GM19239 (cell line): Measurements from ENCODE around the gene IPO4.
"Not testable (repeated sequence)": the region's sequence is repeated elsewhere in the genome, so short reads cannot be mapped to it uniquely, and the experiment has no call there.

ENCODE experiments used
- DNase-seq: peaks from one replicate; pipeline ENCODE4 v3.0.0; 2011; ENCODE audit warnings: low spot score; ENCODE audit not compliant: insufficient read length
- FAIRE-seq: peaks from 2 replicates; lab custom pipeline; 2011; peaks lifted over from hg19 to GRCh38; lab: Jason Lieb, UNC

The IPO4 gene

DNA sequence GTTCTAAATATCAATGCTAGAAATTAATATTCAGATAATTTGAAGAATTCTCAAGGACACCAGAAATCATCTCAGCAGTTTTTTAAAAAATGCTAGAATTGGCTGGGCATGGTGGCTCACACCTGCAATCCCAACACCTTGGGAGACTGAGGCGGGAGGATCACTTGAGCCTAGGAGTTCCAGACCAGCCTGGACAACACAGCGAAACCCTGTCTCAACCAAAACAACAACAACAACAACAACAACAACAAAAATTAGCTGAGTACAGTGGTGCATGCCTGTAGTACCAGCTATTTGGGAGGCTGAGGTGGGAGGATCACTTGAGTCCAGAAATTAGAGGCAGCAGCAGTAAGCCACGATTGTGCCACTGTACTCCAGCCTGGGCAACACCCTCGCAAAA, 30.5 kb upstream of the IPO4 start:
- DNase-seq = no peak
- no peak for FAIRE-seq

DNA sequence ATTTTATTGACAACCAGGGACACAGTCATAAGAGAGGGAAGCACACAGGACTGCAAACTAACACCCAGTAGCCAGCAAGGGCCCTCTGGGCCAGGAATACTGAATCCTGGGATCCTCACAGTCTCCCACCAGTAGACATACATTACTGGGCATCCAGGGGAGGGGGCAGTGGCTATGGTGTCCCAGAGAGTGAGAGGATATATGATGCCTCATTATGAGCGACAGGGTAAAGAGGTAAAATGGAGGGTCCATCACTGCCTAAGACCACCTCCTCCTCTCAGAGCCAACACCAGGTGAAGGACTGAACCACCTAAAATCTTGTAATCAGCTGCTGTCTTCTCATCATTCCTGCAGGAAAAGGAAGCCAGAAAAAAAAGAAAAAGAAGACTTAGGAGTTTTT, 28.3 kb upstream of the IPO4 start:
- not testable (repeated sequence) for FAIRE-seq, DNase-seq

- DNase-seq = no peak
- no peak for FAIRE-seq
Measured at GRCh38 chr14:24216345-24216699, 27.7 kb upstream of the IPO4 start.

- DNase-seq = peak; percentile 84
- peak; percentile 95 for FAIRE-seq
Measured at GRCh38 chr14:24215495-24216344, 27.1 kb upstream of the IPO4 start, which contains the start of gene MDP1. Gene MDP1, minus strand, starts transcription at chr14:24216066. Its CDS starts 111 bp downstream, at chr14:24215955.

DNA sequence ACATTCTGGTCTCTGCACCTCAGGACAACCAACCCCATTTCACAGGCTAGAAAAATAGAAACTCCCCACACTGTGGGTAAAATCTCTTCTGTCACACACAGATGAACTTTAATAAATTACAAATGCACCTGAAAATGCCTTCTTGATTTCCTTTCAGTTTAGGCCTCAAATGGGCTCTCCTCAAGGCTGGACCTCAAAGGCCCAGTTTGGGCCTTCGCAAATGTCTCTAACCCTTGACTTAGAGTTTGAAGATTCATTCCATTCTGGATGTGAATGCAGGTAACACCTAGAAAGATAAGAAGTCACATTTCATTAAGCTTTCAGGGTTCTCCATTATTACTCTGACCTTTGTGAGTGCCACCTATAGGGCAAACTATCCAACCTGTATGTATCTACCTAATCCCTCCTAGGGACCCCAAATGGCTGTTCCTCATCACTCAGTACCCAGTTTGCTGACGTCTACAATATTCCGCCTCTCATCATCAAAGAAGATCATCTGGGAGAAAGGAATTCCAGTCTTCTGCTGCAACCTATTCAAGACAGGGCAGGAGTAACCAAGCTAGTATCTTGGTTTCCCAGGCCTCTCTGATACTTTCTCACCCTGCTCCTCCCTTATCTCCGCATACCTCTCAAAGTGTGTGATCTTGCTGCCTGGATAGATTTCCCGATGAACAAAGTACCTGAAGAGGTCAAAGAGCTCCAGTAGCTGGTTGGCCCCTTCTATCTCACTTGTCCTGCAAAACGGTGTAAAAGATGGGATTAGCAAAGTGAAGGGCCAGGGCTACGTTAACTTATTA, 25.4 kb upstream of the IPO4 start:
- no peak for FAIRE-seq

GRCh38 chr14:24212924-24213865, 24.6 kb upstream of the IPO4 start, which contains the start of gene CHMP4A:
Gene CHMP4A, minus strand, starts transcription at chr14:24213488. Its CDS starts 49 bp downstream, at chr14:24213439.
- peak; percentile 89 for DNase-seq
- peak; percentile 94 for FAIRE-seq

More for the DNA sequence above, 25.4 kb upstream of the IPO4 start:
- no peak for DNase-seq

DNA sequence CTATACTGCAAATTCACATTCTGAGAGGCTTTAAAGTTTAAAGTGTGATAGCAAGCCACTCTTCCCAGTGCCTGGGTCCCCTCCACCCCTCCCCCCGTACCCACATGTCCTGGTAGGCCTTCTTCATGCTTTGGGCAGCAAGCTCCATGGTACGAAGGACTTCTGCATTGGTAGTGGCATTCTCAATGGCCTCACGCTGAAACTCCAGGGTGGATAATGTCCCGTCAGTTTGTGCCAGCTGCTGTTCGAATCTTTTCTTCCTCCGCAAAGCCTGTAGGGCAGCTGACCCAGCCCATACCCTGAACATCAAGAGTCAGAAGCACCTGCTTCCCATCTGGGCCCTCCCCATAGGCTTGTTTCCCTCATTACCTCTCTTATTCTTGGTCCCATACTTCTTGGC, 22.7 kb upstream of the IPO4 start:
- FAIRE-seq (no peak), DNase-seq (no peak)

DNA sequence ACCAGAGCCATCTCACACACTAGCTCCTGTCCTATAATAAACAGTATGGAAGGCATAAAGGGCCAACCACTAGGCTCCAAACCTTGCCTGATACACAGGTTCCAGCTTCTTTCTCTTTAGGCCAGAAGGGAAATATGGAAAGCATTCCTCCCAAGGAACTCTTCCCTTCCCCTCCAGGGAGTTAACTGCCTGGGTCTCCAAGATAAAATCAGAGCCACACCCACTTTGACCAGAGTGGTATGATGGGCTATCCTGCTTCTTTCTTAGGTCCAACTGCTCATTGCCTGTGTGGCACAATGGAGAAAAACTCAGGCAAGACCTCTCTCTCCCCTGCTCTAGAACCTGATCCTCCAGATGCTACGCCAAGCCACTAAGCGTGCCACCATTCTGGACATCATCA, 19.0 kb upstream of the IPO4 start:
- no peak for DNase-seq
- no peak for FAIRE-seq

DNA sequence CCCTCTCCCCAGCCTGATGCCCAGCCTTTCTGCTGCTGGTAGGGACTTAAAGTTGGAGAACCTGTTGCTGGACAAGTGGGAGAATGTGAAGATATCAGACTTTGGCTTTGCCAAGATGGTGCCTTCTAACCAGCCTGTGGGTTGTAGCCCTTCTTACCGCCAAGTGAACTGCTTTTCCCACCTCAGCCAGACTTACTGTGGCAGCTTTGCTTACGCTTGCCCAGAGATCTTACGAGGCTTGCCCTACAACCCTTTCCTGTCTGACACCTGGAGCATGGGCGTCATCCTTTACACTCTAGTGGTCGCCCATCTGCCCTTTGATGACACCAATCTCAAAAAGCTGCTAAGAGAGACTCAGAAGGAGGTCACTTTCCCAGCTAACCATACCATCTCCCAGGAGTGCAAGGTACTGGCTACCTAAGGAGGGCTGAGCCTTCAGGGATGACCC, 18.5 kb upstream of the IPO4 start:
- DNase-seq = no peak
- FAIRE-seq = no peak

DNA sequence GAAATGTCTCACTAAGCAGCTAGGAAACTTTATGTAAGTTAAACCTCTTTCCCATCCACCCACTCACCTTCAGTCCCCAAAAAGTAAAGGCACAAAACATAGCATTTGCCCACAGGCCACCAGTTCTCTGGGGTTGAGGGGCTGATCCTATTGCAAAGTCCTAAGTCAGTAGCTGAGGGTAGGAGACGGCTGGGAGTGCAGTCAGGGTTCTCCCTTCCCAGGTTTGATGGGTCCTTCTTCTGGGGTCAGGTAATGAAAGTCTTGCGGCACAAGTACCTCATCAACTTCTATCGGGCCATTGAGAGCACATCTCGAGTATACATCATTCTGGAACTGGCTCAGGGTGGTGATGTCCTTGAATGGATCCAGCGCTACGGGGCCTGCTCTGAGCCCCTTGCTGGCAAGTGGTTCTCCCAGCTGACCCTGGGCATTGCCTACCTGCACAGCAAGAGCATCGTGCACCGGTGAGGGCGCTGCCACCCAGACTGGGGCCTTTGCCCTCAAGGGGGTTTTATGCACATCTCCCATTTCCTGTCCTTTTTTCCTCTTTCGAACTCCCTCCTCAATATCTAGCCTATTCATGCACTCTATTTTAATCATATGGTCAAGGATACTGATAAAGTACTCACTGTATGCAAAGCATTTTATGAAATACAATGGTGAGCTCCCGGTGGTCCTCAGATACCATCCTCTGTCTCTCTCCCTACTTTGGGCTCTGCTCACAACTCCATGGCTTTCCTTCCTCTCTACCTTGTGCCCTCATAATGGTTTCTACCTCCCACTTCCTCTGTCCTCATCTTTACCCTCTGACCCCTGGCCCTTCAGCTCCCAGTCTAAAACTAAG, 17.9 kb upstream of the IPO4 start:
- DNase-seq = no peak
- FAIRE-seq = no peak

GRCh38 chr14:24204163-24205146, 15.8 kb upstream of the IPO4 start:
- no peak for FAIRE-seq
- DNase-seq = no peak

DNA sequence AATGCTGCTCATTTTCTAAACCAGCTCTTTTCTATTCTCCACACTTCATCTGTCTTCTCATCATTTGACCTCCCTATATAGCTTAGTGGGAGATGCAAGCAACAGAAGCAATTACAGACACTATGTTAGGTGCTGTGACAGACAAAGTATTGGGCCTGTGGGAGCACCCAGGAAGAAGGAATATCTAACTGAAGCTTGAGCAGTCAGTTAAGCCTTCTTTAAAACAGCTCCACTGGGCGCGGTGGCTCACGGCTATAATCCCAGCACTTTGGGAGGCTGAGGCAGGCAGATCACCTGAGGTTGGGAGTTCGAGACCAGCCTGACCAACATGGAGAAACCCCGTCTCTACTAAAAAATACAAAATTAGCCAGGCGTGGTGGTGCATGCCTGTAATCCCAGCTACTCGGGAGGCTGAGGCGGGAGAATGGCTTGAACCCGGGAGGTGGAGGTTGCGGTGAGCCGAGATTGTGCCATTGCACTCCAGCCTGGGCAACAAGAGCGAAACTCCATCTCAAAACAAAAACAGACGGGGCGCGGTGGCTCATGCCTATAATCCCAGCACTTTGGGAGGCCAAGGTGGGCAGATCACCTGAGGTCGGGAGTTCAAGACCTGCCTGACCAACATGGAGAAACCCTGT, 14.8 kb upstream of the IPO4 start:
- not testable (repeated sequence) for FAIRE-seq, DNase-seq

DNA sequence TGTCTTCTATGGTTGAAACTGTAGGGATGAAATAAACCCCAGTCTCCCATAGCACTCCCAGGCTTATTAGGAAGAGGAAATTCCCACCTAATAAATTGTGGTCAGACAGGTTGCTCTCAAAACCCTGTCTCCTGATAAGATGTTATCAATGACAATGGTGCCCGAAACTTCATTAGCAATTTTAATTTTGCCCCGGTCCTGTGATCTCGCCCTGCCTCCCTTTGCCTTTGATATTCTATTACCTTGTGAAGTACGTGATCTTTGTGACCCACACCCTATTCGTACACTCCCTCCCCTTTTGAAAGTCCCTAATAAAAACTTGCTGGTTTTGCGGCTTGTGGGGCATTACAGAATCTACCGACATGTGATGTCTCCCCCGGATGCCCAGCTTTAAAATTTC, 13.9 kb upstream of the IPO4 start:
- not testable (repeated sequence) for FAIRE-seq, DNase-seq

DNA sequence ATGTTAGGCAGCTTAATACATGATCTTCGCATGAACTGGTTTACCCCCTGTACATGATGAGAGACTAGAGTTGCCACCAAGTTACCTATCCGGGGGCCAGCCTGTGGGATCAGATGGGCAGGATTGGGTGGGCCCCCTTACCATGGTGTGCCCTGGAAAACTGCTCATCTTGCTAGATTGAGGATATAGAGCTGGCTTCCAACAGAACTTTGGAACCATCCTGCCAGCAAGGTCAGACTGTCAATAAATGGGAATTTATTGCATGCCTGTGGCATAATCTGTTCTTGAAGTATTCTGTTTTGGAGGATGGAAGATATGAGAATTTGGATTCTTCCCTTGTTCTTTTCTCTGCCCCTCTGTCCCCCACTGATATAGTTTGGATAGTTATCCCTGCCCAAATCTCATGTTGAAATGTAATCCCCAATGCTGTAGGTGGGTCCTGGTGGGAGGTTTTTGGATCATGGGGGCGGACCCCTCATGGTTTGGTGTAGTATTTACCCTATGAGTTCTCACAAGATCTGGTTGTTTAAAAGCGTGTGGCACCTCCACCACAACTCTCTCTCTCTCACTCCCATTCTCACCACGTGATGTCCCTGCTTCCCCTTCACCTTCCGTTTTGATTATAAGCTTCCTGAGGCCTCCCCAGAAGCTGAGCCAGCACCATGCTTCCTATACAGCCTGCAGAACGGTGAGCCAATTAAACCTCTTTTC, 10.4 kb upstream of the IPO4 start:
- DNase-seq (no peak), FAIRE-seq (no peak)

GRCh38 chr14:24197056-24197450, 8.4 kb upstream of the IPO4 start:
- DNase-seq = no peak
- FAIRE-seq = no peak

- DNase-seq = peak; percentile 52
- peak; percentile 64 for FAIRE-seq
Measured at GRCh38 chr14:24196071-24197055, 7.7 kb upstream of the IPO4 start.
